ENCODE data around the gene DPF3. TPM values are rescaled to one million over a fixed set of nuclear protein-coding genes. Genes with fewer than 3 reads are reported as not detected.

Gene DPF3
- total RNA-seq, 1 experiment from 2014 or later: 0.79 TPM

GRCh38 chr14:72740504-72740961, 153.4 kb downstream of the DPF3 start:
- Histone ChIP-seq H3K36me3 (no peaks in the 10 kb centered on the region), H3K9me3 (replicated peaks) (no peaks in the 10 kb centered on the region), H3K4me1 (no peaks in the 10 kb centered on the region), H3K27ac (no peak overlapping the region), H3K4me3 (no peak overlapping the region), H3K27me3 (0 out of 2 replicates have a peak, but pooled peaks cover 4% of the 10 kb centered on the region)
- no peak for DNase-seq

GRCh38 chr14:72739446-72740405, 154.2 kb downstream of the DPF3 start:
- H3K27ac ChIP-seq: no peak overlapping the region
- no peak overlapping the region for H3K4me3 ChIP-seq
- H3K36me3 ChIP-seq: no peaks in the 10 kb centered on the region
- H3K4me1 ChIP-seq: no peaks in the 10 kb centered on the region
- no peak for DNase-seq
- H3K9me3 ChIP-seq (replicated peaks): no peaks in the 10 kb centered on the region
- 0 out of 2 replicates have a peak, but pooled peaks cover 8% of the 10 kb centered on the region for H3K27me3 ChIP-seq

- no peak overlapping the region for H3K27ac ChIP-seq
- no peak for DNase-seq
- no peak overlapping the region for H3K4me3 ChIP-seq
- 0 out of 2 replicates have a peak, but pooled peaks cover 8% of the 10 kb centered on the region for H3K27me3 ChIP-seq
- H3K9me3 ChIP-seq (replicated peaks): no peaks in the 10 kb centered on the region
- H3K36me3 ChIP-seq: no peaks in the 10 kb centered on the region
- H3K4me1 ChIP-seq: no peaks in the 10 kb centered on the region
These were observed 155.7 kb downstream of the DPF3 start for GRCh38 chr14:72738161-72738611.

- H3K36me3 ChIP-seq: no peaks in the 10 kb centered on the region
- H3K4me3 ChIP-seq: no peak overlapping the region
- H3K27ac ChIP-seq: no peak overlapping the region
- H3K27me3 ChIP-seq: 0 out of 2 replicates have a peak, but pooled peaks cover 8% of the 10 kb centered on the region
- no peak for DNase-seq
- no peaks in the 10 kb centered on the region for H3K4me1 ChIP-seq
- H3K9me3 ChIP-seq (replicated peaks): no peaks in the 10 kb centered on the region
These were observed 156.3 kb downstream of the DPF3 start for GRCh38 chr14:72737560-72737943.

- Histone ChIP-seq H3K27ac (no peak overlapping the region), H3K27me3 (0 out of 2 replicates have a peak, but pooled peaks cover 8% of the 10 kb centered on the region), H3K4me3 (no peak overlapping the region), H3K4me1 (no peaks in the 10 kb centered on the region), H3K9me3 (replicated peaks) (no peaks in the 10 kb centered on the region), H3K36me3 (no peaks in the 10 kb centered on the region)
- DNase-seq: no peak
These were observed 156.9 kb downstream of the DPF3 start for GRCh38 chr14:72736786-72737559.

- Histone ChIP-seq H3K4me3 (no peak overlapping the region), H3K27me3 (0 out of 2 replicates have a peak, but pooled peaks cover 8% of the 10 kb centered on the region), H3K36me3 (no peaks in the 10 kb centered on the region), H3K4me1 (no peaks in the 10 kb centered on the region), H3K9me3 (replicated peaks) (no peaks in the 10 kb centered on the region), H3K27ac (no peak overlapping the region)
- no peak for DNase-seq
These were observed 157.6 kb downstream of the DPF3 start for GRCh38 chr14:72736308-72736707.

GRCh38 chr14:72732022-72732780, 161.7 kb downstream of the DPF3 start:
- Histone ChIP-seq H3K4me1 (no peaks in the 10 kb centered on the region), H3K4me3 (no peak overlapping the region), H3K27me3 (0 out of 2 replicates have a peak, but pooled peaks cover 8% of the 10 kb centered on the region), H3K36me3 (no peaks in the 10 kb centered on the region), H3K27ac (no peak overlapping the region), H3K9me3 (replicated peaks) (no peaks in the 10 kb centered on the region)
- no peak for DNase-seq

GRCh38 chr14:72731252-72732020, 162.5 kb downstream of the DPF3 start:
- 0 out of 2 replicates have a peak, but pooled peaks cover 8% of the 10 kb centered on the region for H3K27me3 ChIP-seq
- H3K4me1 ChIP-seq: no peaks in the 10 kb centered on the region
- no peaks in the 10 kb centered on the region for H3K9me3 ChIP-seq (replicated peaks)
- no peak overlapping the region for H3K27ac ChIP-seq
- no peak for DNase-seq
- H3K4me3 ChIP-seq: no peak overlapping the region
- H3K36me3 ChIP-seq: no peaks in the 10 kb centered on the region

- Histone ChIP-seq H3K4me3 (no peak overlapping the region), H3K36me3 (no peaks in the 10 kb centered on the region), H3K4me1 (no peaks in the 10 kb centered on the region), H3K27ac (no peak overlapping the region), H3K27me3 (0 out of 2 replicates have a peak, but pooled peaks cover 3% of the 10 kb centered on the region), H3K9me3 (replicated peaks) (no peaks in the 10 kb centered on the region)
- DNase-seq: no peak
These were observed 163.4 kb downstream of the DPF3 start for GRCh38 chr14:72730468-72730867.

GRCh38 chr14:72726444-72726843, 167.5 kb downstream of the DPF3 start:
- Histone ChIP-seq H3K4me3 (no peak overlapping the region), H3K36me3 (no peaks in the 10 kb centered on the region), H3K9me3 (replicated peaks) (no peaks in the 10 kb centered on the region), H3K27me3 (no peaks in the 10 kb centered on the region; the same call in 1 of the 2 replicates), H3K4me1 (no peaks in the 10 kb centered on the region), H3K27ac (no peak overlapping the region)
- no peak for DNase-seq

GRCh38 chr14:72723858-72724530, 169.9 kb downstream of the DPF3 start:
- no peaks in the 10 kb centered on the region for H3K36me3 ChIP-seq
- no peaks in the 10 kb centered on the region; the same call in 1 of the 2 replicates for H3K27me3 ChIP-seq
- H3K9me3 ChIP-seq (replicated peaks): no peaks in the 10 kb centered on the region
- H3K4me3 ChIP-seq: no peak overlapping the region
- no peak for DNase-seq
- no peak overlapping the region for H3K27ac ChIP-seq
- H3K4me1 ChIP-seq: no peaks in the 10 kb centered on the region

GRCh38 chr14:72722201-72722785, 171.6 kb downstream of the DPF3 start:
- no peak for DNase-seq
- H3K36me3 ChIP-seq: no peaks in the 10 kb centered on the region
- H3K9me3 ChIP-seq (replicated peaks): no peaks in the 10 kb centered on the region
- no peaks in the 10 kb centered on the region for H3K4me1 ChIP-seq
- no peaks in the 10 kb centered on the region; the same call in 1 of the 2 replicates for H3K27me3 ChIP-seq
- H3K27ac ChIP-seq: no peak overlapping the region
- H3K4me3 ChIP-seq: no peak overlapping the region

GRCh38 chr14:72721083-72721482, 172.8 kb downstream of the DPF3 start:
- Histone ChIP-seq H3K27me3 (no peaks in the 10 kb centered on the region; the same call in 1 of the 2 replicates), H3K4me1 (no peaks in the 10 kb centered on the region), H3K36me3 (no peaks in the 10 kb centered on the region), H3K4me3 (no peak overlapping the region), H3K9me3 (replicated peaks) (no peaks in the 10 kb centered on the region), H3K27ac (no peak overlapping the region)
- no peak for DNase-seq

Measured in SJCRH30 (cell line).